Fibroblast of mammary gland (primary cell): Measurements from ENCODE around the gene CCDC92.

Source experiments
- DNase-seq: peaks from one replicate; pipeline ENCODE4 v3.0.0-alpha.2; 2010; ENCODE audit warnings: low read depth
- H3K4me3 ChIP-seq: 2 replicates; pipeline ENCODE4 v1.5.1; 2011; ENCODE audit warnings: low read depth, mild to moderate bottlenecking, low read length, moderate library complexity; ENCODE audit not compliant: control insufficient read depth
- TF ChIP-seq, protein P1 (sequence below): conservative IDR thresholded peaks from 2 replicates; pipeline ENCODE4 v1.5.1; 2011; ENCODE audit warnings: low read depth, low read length, inconsistent platforms; ENCODE audit not compliant: control insufficient read depth, insufficient read depth

Gene CCDC92

DNA sequence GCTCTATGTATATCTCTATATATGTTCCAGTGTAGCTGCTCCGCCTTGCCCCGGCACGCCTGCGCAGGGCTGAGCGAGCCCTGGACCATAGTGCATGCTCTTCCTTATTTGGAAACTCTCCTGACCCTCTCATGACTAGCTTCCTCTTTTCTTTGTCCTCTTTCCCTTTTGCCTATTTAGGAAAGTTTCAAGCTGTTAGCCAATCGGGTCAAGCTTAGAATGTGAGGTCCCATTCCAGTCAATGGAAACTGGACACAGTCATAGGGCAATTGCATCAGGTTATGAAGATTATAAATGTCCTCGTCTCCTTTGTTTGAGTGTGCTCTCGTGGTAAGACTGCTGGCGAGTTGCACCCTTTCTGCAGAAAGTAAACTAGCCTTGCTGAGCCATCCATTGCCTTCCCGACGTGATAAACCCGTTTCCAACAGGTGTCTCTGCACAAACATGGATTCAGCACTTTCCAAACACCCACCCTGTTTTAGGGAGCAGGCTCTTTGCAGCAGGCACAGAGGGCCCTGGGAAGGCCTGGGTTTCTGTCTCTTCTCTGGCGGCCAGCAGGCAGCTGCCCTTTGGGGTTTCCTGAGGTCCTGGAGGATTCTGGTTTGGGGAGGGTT lies 30.9 kb downstream of the CCDC92 start:
- peak; percentile 42 for DNase-seq
- H3K4me3 ChIP-seq = no peak overlapping the region
- TF ChIP-seq, protein P1, sequence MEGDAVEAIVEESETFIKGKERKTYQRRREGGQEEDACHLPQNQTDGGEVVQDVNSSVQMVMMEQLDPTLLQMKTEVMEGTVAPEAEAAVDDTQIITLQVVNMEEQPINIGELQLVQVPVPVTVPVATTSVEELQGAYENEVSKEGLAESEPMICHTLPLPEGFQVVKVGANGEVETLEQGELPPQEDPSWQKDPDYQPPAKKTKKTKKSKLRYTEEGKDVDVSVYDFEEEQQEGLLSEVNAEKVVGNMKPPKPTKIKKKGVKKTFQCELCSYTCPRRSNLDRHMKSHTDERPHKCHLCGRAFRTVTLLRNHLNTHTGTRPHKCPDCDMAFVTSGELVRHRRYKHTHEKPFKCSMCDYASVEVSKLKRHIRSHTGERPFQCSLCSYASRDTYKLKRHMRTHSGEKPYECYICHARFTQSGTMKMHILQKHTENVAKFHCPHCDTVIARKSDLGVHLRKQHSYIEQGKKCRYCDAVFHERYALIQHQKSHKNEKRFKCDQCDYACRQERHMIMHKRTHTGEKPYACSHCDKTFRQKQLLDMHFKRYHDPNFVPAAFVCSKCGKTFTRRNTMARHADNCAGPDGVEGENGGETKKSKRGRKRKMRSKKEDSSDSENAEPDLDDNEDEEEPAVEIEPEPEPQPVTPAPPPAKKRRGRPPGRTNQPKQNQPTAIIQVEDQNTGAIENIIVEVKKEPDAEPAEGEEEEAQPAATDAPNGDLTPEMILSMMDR = no peak

DNA sequence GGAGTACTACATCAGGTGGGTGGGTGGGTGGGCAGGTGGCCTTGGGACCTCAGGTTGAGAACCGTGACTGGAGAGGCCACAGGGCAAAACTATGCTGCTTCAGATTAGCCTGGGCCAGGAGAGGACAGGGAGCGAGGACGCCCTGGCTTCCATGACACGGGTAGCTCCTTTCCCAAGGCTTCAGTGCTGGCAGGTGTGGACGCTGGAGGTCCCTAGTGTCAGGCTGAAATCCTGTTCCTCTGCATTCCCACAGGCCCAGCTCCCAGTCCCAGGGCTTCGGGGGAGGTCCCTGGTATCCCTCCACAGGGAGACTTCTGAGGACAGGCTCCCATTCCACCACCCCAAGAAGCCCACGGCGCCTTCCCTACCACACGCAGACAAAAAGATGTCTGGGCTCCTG lies 31.6 kb downstream of the CCDC92 start:
- DNase-seq = no peak
- no peak overlapping the region for H3K4me3 ChIP-seq
- TF ChIP-seq, protein P1 = no peak

DNA sequence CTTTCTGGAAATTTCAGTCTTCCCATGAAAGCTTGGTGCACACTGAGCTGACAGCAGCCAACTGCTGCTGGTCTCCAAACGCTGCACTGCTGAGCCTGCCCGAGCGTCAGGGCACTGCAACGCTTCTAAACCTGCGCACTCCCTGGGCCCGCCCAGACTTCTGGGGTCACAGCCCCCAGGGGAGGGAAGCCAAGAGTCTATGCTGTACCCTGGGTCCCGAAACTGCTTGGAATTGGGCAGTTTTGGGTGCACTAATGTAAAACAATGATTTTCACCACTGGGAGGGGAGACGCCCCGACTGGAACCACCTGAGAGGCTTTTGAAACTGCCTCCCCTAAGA lies 32.0 kb downstream of the CCDC92 start:
- DNase-seq = no peak
- TF ChIP-seq, protein P1 = no peak
- no peak overlapping the region for H3K4me3 ChIP-seq

DNA sequence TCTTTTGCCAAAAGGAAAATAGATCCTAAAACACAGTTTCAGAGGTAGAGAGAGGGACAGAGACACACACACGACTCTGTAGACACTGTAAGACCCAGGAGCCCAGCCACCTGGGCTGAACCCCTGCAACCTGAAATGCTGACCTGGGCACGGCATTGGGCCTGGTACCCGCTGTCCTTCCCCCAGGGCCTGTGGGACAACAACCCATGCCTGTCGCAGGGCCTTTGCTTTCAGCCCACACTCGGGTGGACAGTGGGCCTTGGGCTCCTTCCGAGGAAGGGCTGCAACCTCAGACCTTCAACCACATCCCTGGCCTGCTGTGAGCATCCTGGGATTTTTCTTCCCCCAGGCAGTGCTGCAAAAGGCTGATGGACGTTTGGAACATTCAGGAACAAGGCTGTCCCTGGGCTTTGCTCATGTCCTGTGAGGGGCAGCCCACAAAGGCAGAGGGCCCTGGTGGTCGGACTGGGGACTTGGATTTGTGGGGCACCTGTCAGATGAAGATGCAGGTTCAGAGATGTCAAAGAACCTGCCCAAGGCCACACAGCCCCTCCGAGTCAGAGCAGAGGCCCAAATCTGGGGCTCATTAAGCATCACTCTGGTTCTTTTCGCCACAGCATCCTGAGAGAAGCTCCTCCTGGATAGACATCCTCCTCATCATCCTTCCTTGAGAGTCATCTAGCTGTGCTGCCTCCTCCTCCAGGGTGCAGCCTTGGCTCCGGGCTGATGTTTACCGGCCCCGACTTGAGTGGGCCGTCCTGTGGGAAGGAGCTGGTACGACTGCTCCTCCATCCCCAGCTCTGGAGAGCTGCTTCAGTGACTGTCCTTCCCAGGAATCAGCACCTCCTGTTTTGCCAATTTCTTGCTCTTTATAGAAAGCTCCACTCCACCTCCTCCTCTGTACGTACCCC lies 32.7 kb downstream of the CCDC92 start:
- DNase-seq = no peak
- no peak overlapping the region for H3K4me3 ChIP-seq
- TF ChIP-seq, protein P1 = no peak

DNA sequence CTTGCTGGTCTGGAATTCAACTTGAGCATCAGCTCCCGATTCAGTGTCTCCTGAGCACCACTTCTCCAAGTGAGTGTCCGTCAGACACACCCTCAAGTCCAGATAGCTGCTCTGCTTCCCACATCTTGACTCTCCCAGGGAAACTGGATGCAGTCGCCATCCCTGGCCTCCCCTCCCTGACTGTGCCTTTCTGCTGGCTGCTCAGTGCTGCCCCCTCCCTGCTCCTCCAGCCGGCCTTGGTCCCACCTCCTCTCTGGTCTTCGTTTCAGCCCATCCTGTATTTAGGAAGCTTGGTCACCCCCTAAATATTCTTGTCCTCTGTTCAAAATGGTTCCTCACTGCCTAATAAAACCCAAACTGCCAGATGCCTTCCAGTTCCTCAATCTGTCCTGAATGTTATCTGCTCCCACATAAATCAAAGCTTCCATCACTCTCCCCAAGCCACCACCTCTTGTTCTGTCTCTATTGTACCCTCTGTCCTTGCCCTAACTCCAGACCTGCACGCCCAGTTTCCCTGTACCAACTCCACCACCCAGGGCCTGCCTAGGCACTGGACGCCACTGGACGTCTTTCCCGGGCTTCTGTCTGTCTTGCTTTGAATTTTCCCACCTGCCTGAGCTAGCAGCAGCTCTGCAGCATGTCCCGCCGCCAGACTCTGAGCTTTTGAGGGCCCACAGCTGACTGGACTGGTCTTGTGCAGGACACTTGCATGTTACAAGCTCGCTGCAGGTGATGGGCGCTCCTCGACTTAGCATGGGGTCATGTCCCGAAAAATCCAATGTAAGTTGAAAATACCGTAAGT lies 33.8 kb downstream of the CCDC92 start:
- H3K4me3 ChIP-seq = no peak overlapping the region
- peak; percentile 6 for DNase-seq

More for the DNA sequence above, 33.8 kb downstream of the CCDC92 start:
- TF ChIP-seq, protein P1 = peak; percentile 43
